Loucy (cell line): ENCODE measurements around the gene ZNF518A.

Source experiments
- EZH2phosphoT487 ChIP-seq: fragments of 200-600 bp; IDR thresholded peaks from 2 replicates; pipeline ENCODE4 v1.6.1; 2018; ENCODE audit warnings: antibody characterized with exemption, mild to moderate bottlenecking, moderate library complexity, borderline replicate concordance
- TF ChIP-seq, protein P1 (sequence below): fragments of 200-600 bp; sonication (generic); conservative IDR thresholded peaks from 2 replicates; pipeline ENCODE4 v1.5.1; 2014; ENCODE audit warnings: mild to moderate bottlenecking, antibody characterized with exemption, low read length

DNA sequence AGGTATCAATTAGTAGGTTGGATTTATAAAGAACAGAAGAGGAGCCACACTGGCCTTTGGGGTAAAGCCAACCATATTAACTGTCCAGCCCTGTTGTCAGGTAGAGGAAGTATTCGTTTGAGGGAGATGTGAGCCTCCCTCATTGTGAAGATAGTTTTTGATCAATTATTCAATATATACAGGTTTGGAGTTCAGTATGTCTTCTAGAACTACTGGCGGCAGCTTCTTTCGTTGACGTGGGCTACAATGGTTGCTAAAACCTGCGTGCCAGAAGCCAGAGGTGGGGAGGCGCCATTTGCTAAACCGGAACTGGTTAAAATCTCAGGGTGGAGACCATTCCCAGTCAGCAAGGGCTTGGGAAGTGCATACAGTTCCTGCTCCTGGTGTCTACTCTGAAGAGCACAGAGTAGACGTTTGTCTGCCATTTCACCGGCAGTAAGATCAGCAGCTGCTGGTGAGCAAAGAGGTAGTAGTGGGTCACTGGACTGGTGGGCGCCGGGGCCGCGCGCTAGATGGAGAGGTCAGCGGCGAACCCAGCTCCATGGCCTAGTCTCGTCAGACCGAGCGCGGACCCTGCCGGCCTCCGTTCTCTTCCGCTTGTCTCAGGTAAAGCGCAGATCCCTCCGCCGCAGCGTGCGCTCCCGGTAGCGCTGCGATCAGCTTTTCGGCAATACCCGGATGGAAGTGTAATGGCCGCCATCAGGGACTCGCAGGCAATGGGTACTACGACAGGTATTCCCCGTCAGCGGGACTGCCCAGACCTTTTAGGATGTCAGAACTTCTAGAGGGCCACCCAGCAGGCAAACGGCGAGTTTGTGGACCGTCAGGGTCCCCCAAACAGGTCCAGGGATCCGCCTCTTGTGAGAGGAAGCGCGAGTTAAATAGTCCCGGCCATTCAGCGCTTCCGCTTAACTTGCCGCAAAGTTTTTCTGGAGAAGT lies at the start of gene ZNF518A:
- TF ChIP-seq, protein P1, sequence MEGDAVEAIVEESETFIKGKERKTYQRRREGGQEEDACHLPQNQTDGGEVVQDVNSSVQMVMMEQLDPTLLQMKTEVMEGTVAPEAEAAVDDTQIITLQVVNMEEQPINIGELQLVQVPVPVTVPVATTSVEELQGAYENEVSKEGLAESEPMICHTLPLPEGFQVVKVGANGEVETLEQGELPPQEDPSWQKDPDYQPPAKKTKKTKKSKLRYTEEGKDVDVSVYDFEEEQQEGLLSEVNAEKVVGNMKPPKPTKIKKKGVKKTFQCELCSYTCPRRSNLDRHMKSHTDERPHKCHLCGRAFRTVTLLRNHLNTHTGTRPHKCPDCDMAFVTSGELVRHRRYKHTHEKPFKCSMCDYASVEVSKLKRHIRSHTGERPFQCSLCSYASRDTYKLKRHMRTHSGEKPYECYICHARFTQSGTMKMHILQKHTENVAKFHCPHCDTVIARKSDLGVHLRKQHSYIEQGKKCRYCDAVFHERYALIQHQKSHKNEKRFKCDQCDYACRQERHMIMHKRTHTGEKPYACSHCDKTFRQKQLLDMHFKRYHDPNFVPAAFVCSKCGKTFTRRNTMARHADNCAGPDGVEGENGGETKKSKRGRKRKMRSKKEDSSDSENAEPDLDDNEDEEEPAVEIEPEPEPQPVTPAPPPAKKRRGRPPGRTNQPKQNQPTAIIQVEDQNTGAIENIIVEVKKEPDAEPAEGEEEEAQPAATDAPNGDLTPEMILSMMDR, result no peak
- TF ChIP-seq EZH2phosphoT487, result no peak
